Upper lobe of left lung (tissue), 6 donors: ENCODE results near the gene HAGHL. TPM values are rescaled to one million over a fixed set of nuclear protein-coding genes. Genes with fewer than 3 reads are reported as not detected.

Experiments
- ATAC-seq, 2 donors: fragments of 200-7000 bp; cut with Tn5 transposase; one replicate each; pipeline ENCODE4 v1.9.1; 2022; ENCODE audit warnings: mild to moderate bottlenecking in 2 of 2, moderate library complexity in 2 of 2; ENCODE audit not compliant: low FRiP score in 2 of 2
- DNase-seq, 2 donors: peaks; one replicate each; pipeline ENCODE4 v3.0.0-alpha.2; 2019 to 2020
- H3K27ac ChIP-seq, 4 donors: fragments of 200-600 bp; sonication (generic); one replicate each; pipeline ENCODE4 v1.5.1; 2016 to 2019
- H3K27me3 ChIP-seq, 4 donors: fragments of 200-600 bp; sonication (generic); one replicate each; pipeline ENCODE4 v1.5.1; 2017 to 2019
- H3K36me3 ChIP-seq, 4 donors: fragments of 200-600 bp; sonication (generic); one replicate each; pipeline ENCODE4 v1.5.1; 2016 to 2019
- H3K4me1 ChIP-seq, 4 donors: fragments of 200-600 bp; sonication (generic); one replicate each; pipeline ENCODE4 v1.5.1; 2018 to 2019
- H3K4me3 ChIP-seq, 4 donors: fragments of 200-600 bp; sonication (generic); one replicate each; pipeline ENCODE4 v1.5.1; 2017 to 2019; ENCODE audit warnings: mild to moderate bottlenecking in 2 of 4, moderate library complexity in 1 of 4
- H3K9me3 ChIP-seq, 4 donors: fragments of 200-600 bp; sonication (generic); one replicate each; pipeline ENCODE4 v1.5.1; 2018 to 2019
- CTCF ChIP-seq, 6 experiments: fragments of 450-650 bp in 4 of 6; fragments of 200-600 bp in 2 of 6; sonication (generic) in 2 of 6; IDR thresholded peaks; one replicate each; pipeline ENCODE4 v1.5.1; 2016 to 2019; ENCODE audit warnings: antibody characterized with exemption in 6 of 6
- EP300 ChIP-seq, 4 donors: sonication (generic); formaldehyde crosslinking; IDR thresholded peaks; one replicate each; pipeline ENCODE4 v1.5.1; 2017; ENCODE audit warnings: antibody characterized with exemption in 4 of 4, control low read depth in 2 of 4
- POLR2A ChIP-seq, 4 donors: fragments of 450-650 bp; IDR thresholded peaks; one replicate each; pipeline ENCODE4 v1.5.1; 2016 to 2017; ENCODE audit warnings: antibody characterized with exemption in 4 of 4, mild to moderate bottlenecking in 2 of 4
- POLR2AphosphoS5 ChIP-seq, 2 donors: sonication (generic); formaldehyde crosslinking; IDR thresholded peaks; one replicate each; pipeline ENCODE4 v1.5.1; 2017; ENCODE audit warnings: antibody characterized with exemption in 2 of 2
- WGBS, 2 donors: methylation state at CpG; one replicate each; pipeline ENCODE4 v1.1.5; 2017 to 2018; 5-methylcytosine and 5-hydroxymethylcytosine counted together
- total RNA-seq, 6 donors: library from RNA; depleted of rRNA in 4 of 6; stranded (reverse); fragments of >200 nt in 4 of 6; gene quantifications; one replicate each; pipeline versions ENCODE4 v1.1.0 to v1.2.1, GENCODE V29; 2016 to 2021
- donor health status: DM: no; HTN: no; CAD: no; lungs with moderate emphysema.
- donor health status: DM: no; HTN: yes; CAD: no; lungs with severe emphysema.

The HAGHL gene
- total RNA-seq, 6 donors from 2014 or later, result 4.0 to 43.0 (median 13.5) TPM

- TF ChIP-seq POLR2A (IDR thresholded peaks at IDR 0.05) (no peak), POLR2AphosphoS5 (IDR thresholded peaks at IDR 0.05) (no peak), CTCF (IDR thresholded peaks at IDR 0.05) (no peak), EP300 (IDR thresholded peaks at IDR 0.05) (no peak)
- WGBS, 2 donors, result 95 to 96% methylated on average over 34 to 58 of the region's 61 CpGs
- Histone ChIP-seq H3K27me3 (no peaks in the 10 kb centered on the region), H3K27ac (peak overlapping the region; percentile 67 to 86 (median 82)), H3K4me1 (peaks cover 48 to 76% (median 61%) of the 10 kb centered on the region in 4 donors), H3K4me3 (peak overlapping the region in 3 of 4 donors; percentile 69 to 84 (median 76)), H3K9me3 (no peaks in the 10 kb centered on the region), H3K36me3 (peaks cover 8 to 39% (median 23%) of the 10 kb centered on the region in 4 donors)
- no peak for ATAC-seq
- peak in 1 of 2 donors; percentile 87 for DNase-seq
These were observed 41.8 kb upstream of the HAGHL start for GRCh38 chr16:684961-685696.

GRCh38 chr16:685967-686366 is 40.9 kb upstream of the HAGHL start:
- DNase-seq (peak; percentile 45 to 79), ATAC-seq (no peak)
- Histone ChIP-seq H3K4me3 (no peak overlapping the region), H3K36me3 (peaks cover 8 to 39% (median 23%) of the 10 kb centered on the region in 4 donors), H3K9me3 (no peaks in the 10 kb centered on the region), H3K27me3 (no peaks in the 10 kb centered on the region), H3K27ac (no peak overlapping the region), H3K4me1 (peaks cover 50 to 79% (median 64%) of the 10 kb centered on the region in 4 donors)
- WGBS, 2 donors, result 66 to 81% methylated on average over 3 to 10 of the region's 10 CpGs
- TF ChIP-seq CTCF (IDR thresholded peaks at IDR 0.05) (peak in 2 of 6 experiments; percentile 26 to 35), POLR2AphosphoS5 (IDR thresholded peaks at IDR 0.05) (no peak)

GRCh38 chr16:686459-687260 is 40.2 kb upstream of the HAGHL start:
- H3K27me3 ChIP-seq, result no peaks in the 10 kb centered on the region
- peaks cover 43 to 74% (median 58%) of the 10 kb centered on the region in 4 donors for H3K4me1 ChIP-seq
- no peak overlapping the region for H3K4me3 ChIP-seq
- ATAC-seq, result no peak
- peaks cover 8 to 34% (median 21%) of the 10 kb centered on the region in 4 donors for H3K36me3 ChIP-seq
- peak in 1 of 2 donors; percentile 86 for DNase-seq
- no peaks in the 10 kb centered on the region for H3K9me3 ChIP-seq
- no peak for TF ChIP-seq POLR2A (IDR thresholded peaks at IDR 0.05)
- no peak for TF ChIP-seq CTCF (IDR thresholded peaks at IDR 0.05)
- TF ChIP-seq EP300 (IDR thresholded peaks at IDR 0.05), result no peak
- no peak for TF ChIP-seq POLR2AphosphoS5 (IDR thresholded peaks at IDR 0.05)
- H3K27ac ChIP-seq, result no peak overlapping the region
- WGBS, 2 donors, result 94 to 97% methylated on average over 23 to 51 of the region's 51 CpGs

GRCh38 chr16:687499-687898 is 39.4 kb upstream of the HAGHL start:
- peaks cover 37 to 66% (median 50%) of the 10 kb centered on the region in 4 donors for H3K4me1 ChIP-seq
- ATAC-seq (no peak), DNase-seq (peak in 1 of 2 donors; percentile 77)
- H3K27ac ChIP-seq, result no peak overlapping the region
- no peak overlapping the region for H3K4me3 ChIP-seq
- no peaks in the 10 kb centered on the region for H3K27me3 ChIP-seq
- peaks cover under 1 to 26% (median 13%) of the 10 kb centered on the region in 4 donors for H3K36me3 ChIP-seq
- TF ChIP-seq CTCF (IDR thresholded peaks at IDR 0.05) (no peak), EP300 (IDR thresholded peaks at IDR 0.05) (no peak), POLR2A (IDR thresholded peaks at IDR 0.05) (no peak), POLR2AphosphoS5 (IDR thresholded peaks at IDR 0.05) (no peak)
- 89 to 94% methylated on average over 16 to 19 of the region's 19 CpGs for WGBS, 2 donors
- H3K9me3 ChIP-seq, result no peaks in the 10 kb centered on the region
